Epithelial cell of esophagus (primary cell): Measurements from ENCODE around the gene P3H1.
"Not testable (repeated sequence)": the region's sequence is repeated elsewhere in the genome, so short reads cannot be mapped to it uniquely, and the experiment has no call there.

Experiments
- DNase-seq: peaks from one replicate; pipeline ENCODE4 v3.0.0; 2010; ENCODE audit warnings: low read depth
- H3K4me3 ChIP-seq: 2 replicates; pipeline ENCODE4 v1.5.1; 2011; ENCODE audit warnings: mild to moderate bottlenecking, low read length, control low read depth
- TF ChIP-seq, protein P1 (sequence below): IDR thresholded peaks from 2 replicates; pipeline ENCODE4 v1.5.1; 2011; ENCODE audit warnings: low read depth, mild to moderate bottlenecking, low read length, control low read depth, inconsistent platforms; ENCODE audit not compliant: insufficient read depth; ENCODE audit errors: missing control alignments

P3H1 gene, protein sequence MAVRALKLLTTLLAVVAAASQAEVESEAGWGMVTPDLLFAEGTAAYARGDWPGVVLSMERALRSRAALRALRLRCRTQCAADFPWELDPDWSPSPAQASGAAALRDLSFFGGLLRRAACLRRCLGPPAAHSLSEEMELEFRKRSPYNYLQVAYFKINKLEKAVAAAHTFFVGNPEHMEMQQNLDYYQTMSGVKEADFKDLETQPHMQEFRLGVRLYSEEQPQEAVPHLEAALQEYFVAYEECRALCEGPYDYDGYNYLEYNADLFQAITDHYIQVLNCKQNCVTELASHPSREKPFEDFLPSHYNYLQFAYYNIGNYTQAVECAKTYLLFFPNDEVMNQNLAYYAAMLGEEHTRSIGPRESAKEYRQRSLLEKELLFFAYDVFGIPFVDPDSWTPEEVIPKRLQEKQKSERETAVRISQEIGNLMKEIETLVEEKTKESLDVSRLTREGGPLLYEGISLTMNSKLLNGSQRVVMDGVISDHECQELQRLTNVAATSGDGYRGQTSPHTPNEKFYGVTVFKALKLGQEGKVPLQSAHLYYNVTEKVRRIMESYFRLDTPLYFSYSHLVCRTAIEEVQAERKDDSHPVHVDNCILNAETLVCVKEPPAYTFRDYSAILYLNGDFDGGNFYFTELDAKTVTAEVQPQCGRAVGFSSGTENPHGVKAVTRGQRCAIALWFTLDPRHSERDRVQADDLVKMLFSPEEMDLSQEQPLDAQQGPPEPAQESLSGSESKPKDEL

DNA sequence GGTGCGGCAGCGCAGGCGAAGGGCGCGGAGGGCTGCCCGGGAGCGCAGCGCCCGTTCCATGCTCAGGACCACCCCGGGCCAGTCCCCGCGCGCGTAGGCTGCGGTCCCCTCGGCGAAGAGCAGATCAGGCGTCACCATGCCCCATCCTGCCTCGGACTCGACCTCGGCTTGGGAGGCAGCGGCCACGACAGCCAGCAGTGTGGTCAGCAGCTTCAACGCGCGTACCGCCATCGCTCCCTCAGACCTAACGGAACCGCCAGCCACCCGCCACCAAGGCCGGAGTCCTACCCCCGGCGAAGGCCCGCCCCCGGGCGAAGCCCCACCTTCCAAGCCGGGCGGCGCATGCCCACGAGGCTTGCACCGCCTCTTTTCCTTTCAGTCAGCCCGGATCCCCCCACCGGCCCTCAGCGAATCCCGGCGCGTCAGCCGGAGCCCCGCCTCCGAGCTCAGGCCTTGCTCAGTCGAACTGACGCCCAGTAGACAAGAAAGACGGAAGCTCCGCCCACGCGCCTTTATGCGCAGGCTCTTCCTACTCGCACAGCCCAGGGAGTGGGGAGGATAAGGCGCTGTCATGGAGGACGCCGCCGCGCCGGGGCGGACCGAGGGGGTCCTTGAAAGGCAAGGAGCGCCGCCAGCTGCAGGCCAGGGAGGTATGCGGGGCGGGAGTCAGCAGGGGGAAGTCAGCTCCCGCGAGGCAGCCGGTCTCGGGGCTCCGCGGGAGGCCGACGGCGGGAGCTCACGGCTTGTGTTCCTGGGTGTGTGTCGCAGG, at the start of gene P3H1, which contains the start of gene C1orf50:
Gene P3H1, minus strand, starts transcription at position 288 of the 769 bp plus-strand sequence. Its CDS starts 57 bp downstream, at position 231.
Gene C1orf50, plus strand, starts transcription at position 509 of the 769 bp plus-strand sequence. Its CDS starts 63 bp downstream, at position 572.
- peak within 1 kb of the TSS; percentile 88 for H3K4me3 ChIP-seq
- TF ChIP-seq, protein P1, sequence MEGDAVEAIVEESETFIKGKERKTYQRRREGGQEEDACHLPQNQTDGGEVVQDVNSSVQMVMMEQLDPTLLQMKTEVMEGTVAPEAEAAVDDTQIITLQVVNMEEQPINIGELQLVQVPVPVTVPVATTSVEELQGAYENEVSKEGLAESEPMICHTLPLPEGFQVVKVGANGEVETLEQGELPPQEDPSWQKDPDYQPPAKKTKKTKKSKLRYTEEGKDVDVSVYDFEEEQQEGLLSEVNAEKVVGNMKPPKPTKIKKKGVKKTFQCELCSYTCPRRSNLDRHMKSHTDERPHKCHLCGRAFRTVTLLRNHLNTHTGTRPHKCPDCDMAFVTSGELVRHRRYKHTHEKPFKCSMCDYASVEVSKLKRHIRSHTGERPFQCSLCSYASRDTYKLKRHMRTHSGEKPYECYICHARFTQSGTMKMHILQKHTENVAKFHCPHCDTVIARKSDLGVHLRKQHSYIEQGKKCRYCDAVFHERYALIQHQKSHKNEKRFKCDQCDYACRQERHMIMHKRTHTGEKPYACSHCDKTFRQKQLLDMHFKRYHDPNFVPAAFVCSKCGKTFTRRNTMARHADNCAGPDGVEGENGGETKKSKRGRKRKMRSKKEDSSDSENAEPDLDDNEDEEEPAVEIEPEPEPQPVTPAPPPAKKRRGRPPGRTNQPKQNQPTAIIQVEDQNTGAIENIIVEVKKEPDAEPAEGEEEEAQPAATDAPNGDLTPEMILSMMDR: no peak
- DNase-seq: peak; percentile 100

DNA sequence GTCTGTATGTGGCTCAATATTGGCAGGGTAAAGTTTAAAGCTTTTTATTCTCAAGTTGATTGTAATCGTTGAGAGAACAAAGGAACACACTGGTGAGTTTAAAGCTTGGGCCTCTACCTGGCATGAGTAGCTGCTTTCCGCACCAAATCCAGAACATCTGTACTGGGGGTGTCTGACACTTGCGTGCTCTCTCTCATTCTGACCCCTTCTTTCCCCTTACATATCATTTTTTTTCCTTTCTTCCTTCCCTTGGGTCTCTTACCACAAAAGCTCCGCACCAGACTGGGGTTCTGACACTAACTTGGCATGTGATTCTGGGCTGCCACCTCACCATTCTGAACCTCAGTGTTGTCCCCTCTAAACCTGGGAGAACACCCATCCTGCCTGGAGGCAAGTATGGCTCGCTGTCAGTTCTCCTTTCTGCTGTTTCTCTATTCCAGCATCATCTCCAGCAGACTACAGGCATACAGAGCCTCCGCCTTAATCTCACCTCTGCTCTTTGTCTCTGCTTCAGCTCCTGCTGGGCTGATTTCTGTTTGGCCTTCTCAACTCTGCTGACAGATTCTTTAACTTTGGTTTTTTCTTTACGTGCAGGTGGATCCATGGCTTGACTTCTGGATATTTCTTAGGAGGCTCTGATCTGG, 49.2 kb upstream of the P3H1 start:
- H3K4me3 ChIP-seq: peak overlapping the region; percentile 71
- TF ChIP-seq, protein P1: no peak
- peak; percentile 5 for DNase-seq

DNA sequence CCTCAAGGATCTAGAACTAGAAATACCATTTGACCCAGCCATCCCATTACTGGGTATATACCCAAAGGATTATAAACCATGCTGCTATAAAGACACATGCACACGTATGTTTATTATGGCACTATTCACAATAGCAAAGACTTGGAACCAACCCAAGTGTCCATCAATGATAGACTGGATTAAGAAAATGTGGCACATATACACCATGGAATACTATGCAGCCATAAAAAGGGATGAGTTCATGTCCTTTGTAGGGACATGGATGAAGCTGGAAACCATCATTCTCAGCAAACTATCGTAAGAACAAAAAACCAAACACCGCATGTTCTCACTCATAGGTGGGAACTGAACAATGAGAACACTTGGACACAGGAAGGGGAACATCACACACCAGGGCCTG, 48.0 kb upstream of the P3H1 start:
- H3K4me3 ChIP-seq, DNase-seq: not testable (repeated sequence)

DNA sequence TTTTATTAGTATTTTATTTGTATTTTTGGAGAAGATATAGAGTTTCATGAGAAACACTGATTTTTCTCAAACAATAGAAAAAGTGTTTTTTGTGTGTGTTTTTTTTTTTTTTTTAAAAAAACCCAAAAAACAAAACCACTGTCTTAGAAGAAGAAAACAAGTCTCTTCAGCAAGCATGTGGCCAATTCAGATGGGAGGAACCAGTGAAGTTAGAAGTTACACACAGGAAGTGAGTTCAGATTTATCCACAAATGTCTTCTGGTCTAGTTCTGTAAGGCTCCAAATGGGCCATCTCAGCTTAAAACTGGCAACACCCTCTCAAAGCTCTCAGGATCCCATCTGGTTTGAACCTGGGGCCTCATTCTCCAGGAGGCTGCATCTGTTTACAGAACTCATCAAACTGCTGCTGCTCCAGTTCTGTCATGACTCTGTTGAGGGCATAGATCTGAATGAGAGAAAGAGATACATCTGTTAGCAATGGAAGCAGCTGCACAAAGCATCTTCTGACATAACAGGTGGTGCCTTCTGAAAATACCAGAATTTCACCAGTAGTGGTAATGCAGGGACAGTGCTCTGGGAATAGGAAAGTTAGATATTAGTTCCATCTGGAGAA, 40.3 kb upstream of the P3H1 start:
- no peak overlapping the region for H3K4me3 ChIP-seq
- DNase-seq: no peak
- TF ChIP-seq, protein P1: no peak

DNA sequence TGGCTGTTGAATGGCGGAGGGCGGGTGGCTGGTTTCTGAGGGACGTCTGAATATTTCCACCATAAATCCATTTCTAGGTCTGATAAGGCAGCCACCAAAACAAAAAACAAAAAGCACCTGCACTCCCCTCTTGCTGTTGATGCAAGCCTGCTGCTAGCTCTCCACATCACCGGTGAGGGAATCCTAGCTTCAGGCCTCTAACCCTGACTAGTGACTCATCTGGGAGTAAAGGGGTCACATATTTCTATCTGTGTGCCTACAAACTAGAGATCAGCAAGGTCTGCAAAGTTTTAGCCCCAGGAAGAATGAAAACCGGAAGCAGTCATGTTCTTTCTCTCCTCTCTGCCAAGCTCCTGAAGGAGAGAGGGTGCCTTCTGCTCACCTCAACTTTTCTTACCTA, 39.8 kb upstream of the P3H1 start:
- TF ChIP-seq, protein P1: no peak
- DNase-seq: no peak

DNA sequence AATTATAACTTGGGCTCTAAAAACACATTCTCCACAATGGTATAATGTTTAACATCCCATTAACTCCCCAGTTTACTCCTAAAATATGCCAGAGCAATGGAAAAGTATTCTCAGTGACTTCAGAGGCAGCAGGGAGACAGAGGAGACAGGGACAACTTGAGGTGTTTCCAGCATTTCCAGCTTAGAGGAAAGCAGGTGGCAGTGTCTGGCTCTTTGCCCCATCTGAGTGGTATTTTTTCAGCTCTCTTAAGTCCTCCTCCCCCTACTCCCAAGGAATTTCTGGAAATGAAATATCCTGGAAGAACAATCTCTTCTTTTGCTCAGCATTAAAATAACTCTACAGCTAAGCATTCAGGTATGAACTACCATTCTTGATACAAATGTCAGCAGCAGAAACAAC, 39.3 kb upstream of the P3H1 start:
- TF ChIP-seq, protein P1: no peak
- no peak for DNase-seq
- H3K4me3 ChIP-seq: no peak overlapping the region

More for the DNA sequence above, 39.8 kb upstream of the P3H1 start:
- H3K4me3 ChIP-seq: no peak overlapping the region
